Endothelial cell of hepatic sinusoid (primary cell): Measurements from ENCODE around the gene CHRNA3.

Experiments
- in situ Hi-C: cut with HindIII; loops from 2 replicates; pipeline ENCODE4 v1.10.0; 2017; ENCODE audit warnings: low sequenced_read_pairs

The CHRNA3 gene

DNA sequence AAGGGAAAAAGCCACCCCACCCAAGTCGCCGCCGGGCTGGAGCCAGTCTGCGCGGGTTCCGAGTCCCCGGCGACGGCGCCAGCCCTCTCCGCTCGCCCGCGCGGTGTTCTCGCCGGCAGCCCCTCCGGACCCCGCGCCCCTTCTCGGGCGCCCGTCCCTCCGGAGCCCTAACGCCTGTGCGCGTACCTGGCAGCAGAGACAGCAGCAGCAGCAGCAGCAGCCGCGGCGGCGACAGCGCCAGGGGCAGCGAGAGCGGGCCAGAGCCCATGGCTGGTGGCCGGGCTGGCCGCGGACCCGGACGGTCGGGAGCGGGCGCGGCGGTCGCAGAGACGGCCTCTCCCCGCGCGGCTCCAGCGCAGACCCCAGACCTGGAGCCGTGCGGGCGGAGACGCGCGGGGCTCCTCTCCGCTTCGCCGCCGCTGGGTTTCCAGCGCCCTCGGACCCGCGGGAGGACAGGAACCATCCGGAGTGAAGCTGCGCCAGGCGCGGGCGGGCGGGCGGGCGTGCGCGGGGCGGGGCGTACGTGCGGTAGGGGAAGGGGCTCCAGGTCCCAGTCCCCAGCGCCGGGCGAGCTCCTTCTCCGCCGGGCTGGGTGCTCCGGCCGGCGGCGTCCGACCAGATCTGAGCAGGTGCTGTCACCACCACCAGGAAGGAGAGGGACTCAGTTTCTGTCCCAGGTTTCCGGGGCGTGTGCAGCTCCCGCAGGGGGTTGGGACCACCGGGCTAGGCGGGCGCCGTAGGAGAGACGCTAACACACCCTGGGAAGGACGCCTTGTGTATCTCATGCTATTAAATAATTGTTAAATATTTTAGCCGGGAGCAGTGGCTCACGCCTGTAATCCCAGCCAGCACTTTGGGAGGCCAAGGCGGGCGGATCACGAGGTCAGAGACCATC is at the start of gene CHRNA3:
Gene CHRNA3 (minus strand): TSS at position 470 of the 895 bp plus-strand sequence. CDS start 202 bp downstream, at position 268.
- in situ Hi-C loops, result no loop called here

GRCh38 chr15:78668987-78669386 is 48.2 kb upstream of the CHRNA3 start:
- in situ Hi-C loops, result no loop called here

DNA sequence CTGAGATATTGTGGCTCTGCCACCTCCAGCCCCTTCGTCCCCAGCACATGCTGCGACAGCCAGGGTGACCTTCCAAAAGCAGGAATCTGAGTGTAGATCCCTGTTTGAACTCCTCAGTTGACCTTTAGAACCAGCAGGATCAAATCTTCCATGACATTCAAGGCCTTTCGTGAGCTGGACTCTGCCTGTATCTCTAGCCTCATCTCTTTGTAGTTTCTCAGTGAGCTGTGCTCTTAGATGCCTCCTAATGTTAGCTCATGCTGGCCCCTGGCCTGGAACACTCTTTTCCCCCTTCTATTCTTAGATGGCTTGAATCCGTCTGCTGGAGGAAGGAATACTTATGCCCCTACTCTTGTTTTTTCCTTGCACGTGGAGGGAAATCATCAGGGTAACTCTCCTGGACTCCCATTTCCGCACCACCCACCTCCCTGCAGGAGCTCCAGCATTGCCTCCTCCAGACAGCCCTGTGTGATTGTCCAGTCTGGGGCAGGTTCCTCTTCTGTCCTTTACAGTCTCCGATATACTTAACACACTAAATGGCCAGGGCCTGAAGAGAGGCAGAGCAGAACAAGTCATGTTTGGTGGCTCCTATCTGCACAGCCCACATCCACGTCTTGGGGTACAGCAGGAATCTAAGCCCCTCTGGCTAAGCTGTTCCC is 46.9 kb upstream of the CHRNA3 start:
- in situ Hi-C loops, result no loop called here

- in situ Hi-C loops, result no loop called here
These were observed 45.2 kb upstream of the CHRNA3 start for GRCh38 chr15:78666010-78666409.

DNA sequence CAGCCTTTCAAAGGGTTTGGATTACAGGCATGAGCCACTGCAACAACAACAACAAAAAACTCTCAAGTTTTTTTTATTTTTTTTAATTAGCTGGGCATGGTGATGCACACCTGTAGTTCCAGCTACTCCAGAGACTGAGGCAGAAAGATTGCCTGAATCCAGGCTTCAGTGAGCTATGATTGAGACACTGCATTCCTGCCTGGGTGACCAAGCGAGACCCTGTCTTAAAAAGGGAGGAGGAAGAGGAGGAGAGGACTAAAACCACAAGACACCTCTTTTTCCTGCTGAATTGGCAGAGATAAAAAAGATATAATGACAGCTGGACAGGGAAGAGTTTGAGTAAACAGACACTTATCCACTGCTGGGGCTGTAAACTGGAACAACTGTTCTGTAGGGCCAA is 42.9 kb upstream of the CHRNA3 start:
- in situ Hi-C loops, result loop anchor here (5.0 kb wide), 1 partner anchor 76 kb away; no protein-coding TSS in a partner anchor

DNA sequence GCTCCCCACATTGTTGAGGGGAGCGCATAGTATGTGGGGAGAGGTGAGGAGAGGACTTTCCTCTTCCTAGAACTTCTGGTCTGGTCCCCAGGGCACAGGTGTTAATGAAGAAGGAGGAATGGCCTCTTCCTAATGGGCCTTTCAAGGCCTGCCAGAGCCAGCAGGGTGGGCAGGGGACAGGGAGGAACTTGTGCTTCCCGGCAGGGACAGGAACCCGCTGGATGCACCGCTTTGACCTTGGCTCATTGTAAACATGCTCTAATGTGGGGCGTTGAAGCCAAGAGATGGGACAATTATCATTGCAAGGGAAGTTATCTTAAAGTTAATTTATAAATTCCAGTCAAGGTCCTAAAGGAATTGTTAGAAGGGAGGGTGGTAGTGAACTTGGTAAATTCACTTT is 41.2 kb upstream of the CHRNA3 start:
- in situ Hi-C loops, result loop anchor here (5.0 kb wide), 1 partner anchor 75 kb away; no protein-coding TSS in a partner anchor

- in situ Hi-C loops, result loop anchor here (5.0 kb wide), 1 partner anchor 74 kb away; no protein-coding TSS in a partner anchor
These were observed 40.2 kb upstream of the CHRNA3 start for GRCh38 chr15:78661001-78661400.

DNA sequence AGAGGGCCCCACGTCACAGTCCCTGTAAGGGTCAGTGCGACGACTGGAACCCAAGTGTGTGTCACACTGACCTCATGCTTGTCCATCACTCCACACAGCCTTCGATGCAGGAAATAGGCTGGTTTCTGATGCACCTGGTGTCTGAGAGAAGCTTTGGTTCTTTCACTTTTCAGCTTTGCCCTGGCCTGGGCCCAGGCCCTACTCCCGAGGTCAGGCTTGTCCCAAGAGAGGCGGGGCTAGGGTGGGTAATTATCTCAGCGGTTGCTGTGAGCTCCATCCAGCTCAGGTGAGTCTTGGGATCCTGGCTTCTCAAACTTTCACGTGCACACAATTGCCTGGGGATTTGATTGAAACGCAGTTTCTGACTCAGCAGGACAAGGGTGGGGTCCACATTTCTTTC is 39.8 kb upstream of the CHRNA3 start:
- in situ Hi-C loops, result loop anchor here (5.0 kb wide), 1 partner anchor 73 kb away; no protein-coding TSS in a partner anchor

DNA sequence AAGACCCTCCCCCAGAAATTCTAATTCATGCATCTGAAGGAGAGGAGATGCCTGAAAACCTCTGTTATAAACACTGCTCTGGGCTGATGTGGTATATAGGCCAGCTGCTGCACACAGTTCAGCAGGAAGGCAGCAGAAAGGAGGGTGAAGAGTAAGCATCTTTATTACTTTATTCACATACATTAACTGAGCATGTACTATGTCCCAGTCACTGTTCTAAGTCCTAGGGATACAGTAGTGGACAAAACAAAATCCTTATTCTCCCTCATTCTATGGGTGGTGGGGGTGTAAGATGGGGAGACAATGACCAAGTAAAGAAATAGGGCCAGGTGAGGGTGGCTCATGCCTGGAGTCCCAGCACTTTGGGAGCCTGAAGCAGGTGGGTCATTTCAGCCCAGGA is 38.0 kb upstream of the CHRNA3 start:
- in situ Hi-C loops, result no loop called here

DNA sequence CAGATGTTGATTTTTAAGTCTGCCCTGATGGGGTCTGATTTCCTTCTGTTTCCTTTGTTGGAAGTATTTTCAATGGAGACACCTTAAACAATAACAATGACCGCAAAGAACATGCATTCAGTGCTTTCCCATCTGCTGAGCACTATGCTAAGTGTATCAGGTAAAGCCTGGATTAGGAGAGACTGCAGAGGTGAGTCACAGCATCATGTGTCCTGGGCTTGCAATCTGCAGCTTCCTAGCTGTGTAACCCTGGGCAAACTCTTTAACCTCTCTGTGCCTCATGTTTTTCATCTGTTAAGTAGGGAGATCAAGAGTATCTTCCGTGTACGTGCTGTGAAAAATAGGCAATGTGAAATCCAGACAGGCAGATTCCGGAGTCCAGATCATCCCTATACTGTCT is 33.5 kb upstream of the CHRNA3 start:
- in situ Hi-C loops, result no loop called here

- in situ Hi-C loops, result no loop called here
These were observed 31.3 kb upstream of the CHRNA3 start for GRCh38 chr15:78651930-78652615.

DNA sequence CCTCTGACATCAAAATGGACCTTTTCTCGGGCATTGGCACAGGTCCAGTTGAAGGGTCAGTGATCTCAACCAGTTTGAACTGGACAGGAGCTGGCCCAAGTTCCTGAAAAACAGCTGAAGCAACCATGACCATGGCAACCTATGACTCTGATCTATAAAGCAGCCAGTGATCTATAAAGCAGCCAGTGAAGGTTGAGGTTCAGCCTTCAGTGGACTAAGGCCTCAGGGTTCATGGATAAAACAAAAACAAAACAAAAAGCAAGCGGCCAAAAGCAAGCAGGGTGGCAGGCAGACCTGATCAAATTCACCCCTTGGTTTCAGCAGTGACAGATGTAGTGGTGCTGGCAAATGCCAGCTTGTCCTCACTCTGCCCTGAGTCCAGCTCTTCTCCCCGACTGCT is 30.2 kb upstream of the CHRNA3 start:
- in situ Hi-C loops, result no loop called here

- in situ Hi-C loops, result no loop called here
These were observed 29.2 kb upstream of the CHRNA3 start for GRCh38 chr15:78650022-78650421.

DNA sequence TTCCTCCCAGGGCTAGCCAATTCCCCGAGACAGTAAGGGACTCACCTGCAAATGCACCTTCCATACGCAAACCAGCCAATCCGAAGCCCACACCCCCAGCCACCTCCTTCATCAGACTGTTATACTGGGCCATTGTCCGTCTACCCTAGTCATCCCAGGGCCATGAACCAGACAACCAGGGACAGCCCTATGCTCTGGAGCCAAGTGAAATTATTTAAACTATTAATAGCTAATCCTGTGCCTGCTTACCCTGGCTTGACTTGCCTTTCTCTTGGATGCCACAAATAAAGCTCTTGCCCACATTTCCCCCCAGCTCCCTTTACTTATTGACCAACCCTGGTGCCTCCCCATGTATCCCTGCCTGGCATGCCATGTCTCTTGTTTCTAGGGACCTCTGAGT is 24.2 kb upstream of the CHRNA3 start:
- in situ Hi-C loops, result no loop called here

GRCh38 chr15:78642331-78642730 is 21.5 kb upstream of the CHRNA3 start:
- in situ Hi-C loops, result no loop called here

- in situ Hi-C loops, result no loop called here
These were observed 21.0 kb upstream of the CHRNA3 start for GRCh38 chr15:78641749-78642275.

DNA sequence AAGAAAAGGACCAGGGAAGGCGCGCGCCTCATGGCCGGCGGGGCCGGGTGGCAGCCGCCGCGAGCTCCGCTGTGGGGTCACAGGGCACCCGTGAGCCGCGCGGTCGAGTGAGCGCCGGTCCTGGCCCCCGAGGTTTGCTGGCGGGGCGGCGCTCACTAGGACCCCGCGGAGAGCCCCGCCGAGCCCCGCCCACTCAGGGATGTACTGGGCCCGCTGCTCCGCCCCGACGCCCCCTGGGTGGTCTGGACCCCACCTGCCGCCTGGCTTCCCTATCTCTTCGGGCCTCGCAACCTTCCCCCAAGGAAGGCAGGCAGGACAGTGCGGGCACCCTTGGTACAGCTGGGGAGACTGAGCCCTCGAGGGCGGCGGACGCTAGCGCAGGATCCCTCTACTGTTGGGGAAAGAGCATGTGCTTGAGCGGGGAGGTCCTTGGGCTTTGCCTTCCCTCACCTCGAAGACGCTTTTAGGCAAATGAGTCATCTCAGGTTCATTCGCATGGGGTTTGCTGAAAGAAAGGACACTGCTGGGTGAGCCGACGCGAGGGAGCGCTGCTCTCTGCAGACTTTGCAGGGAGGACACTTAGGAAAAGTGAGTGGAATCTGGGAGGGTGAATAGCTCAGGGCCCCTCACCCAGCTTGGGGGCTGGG is 20.4 kb upstream of the CHRNA3 start, which contains the start of gene CHRNB4:
Gene CHRNB4 (minus strand): TSS at position 109 of the 647 bp plus-strand sequence. CDS start 77 bp downstream, at position 32.
- in situ Hi-C loops, result no loop called here

DNA sequence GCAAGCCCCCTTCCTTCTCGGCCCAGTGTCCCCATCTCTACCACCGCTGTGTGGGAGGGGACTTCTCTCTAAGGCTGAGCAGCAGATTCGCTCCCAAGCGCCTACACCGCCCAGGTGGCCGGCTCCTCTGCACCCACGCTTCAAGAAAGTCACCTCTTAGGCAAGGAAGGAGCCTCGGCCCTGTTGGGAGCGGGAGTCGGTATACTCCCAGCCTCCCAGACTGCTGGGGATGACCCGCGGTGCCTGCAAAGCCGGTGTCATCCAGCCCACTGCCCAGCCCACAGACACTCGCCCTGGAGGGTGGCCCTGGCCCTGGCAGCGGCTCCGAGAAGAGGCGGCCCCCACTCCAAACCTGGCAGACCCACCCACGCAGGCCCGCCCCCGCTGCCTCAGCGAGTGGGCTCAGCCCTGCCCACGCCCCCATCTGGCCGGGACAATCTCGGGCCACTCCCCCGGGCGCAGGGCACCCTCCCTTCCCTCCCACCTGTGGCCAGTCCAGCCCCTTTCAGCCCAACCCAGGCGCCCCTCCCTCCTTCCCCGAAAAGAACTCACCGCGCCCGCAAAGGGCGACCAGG is 19.8 kb upstream of the CHRNA3 start:
- in situ Hi-C loops, result no loop called here

DNA sequence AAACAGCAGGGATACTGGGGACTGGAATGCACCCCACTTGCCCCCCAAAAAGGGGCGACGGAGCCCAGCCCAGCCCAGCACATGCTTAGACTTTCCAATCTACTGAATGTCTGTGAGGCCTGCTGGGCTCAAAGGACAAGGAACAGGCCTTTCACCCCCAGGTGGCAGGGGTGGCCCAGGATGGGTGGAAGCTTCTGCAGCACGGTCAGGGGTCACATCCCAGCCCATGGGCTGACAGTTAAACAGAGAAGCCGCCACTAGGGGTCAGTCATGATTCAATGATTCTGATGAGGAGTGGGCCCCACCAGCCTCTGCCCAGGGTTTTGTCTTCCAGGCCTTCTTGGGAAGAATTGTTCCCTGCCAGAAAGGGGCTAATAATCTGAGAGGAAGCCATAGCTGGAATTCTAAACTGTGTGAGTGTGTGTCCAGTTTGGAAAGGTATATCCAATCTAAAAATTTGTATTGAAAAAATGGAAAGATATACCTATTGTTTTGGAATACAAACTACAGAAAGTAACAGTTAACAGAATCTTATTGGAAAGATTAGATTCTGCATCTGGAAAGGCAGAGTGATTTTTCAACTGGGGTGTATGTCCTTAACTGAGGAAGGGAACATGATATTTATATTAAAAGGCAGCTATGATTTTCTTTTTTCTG is 18.0 kb upstream of the CHRNA3 start:
- in situ Hi-C loops, result loop anchor here (5.0 kb wide), 1 partner anchor 69 kb away; no protein-coding TSS in a partner anchor
